AG09319 (cell line): Measurements from ENCODE around the gene GAREM2.

Source experiments
- DNase-seq: peaks from one replicate; pipeline ENCODE4 v3.0.0-alpha.2; 2010; ENCODE audit warnings: low read depth; ENCODE audit errors: extremely low read depth
- CTCF ChIP-seq: IDR thresholded peaks from 2 replicates; pipeline ENCODE4 v1.5.1; 2011; ENCODE audit warnings: low read depth, mild to moderate bottlenecking, inconsistent platforms, low read length, moderate library complexity

Gene GAREM2

GRCh38 chr2:26195040-26195984, 22.4 kb downstream of the GAREM2 start:
- no peak for TF ChIP-seq CTCF
- no peak for DNase-seq

GRCh38 chr2:26196683-26197418, 24.0 kb downstream of the GAREM2 start:
- DNase-seq: no peak
- TF ChIP-seq CTCF: no peak

GRCh38 chr2:26197516-26197915, 24.6 kb downstream of the GAREM2 start:
- DNase-seq: no peak
- TF ChIP-seq CTCF: no peak

- no peak for DNase-seq
- TF ChIP-seq CTCF: no peak
Observed at GRCh38 chr2:26202981-26203490, 30.1 kb downstream of the GAREM2 start.

- no peak for TF ChIP-seq CTCF
- DNase-seq: no peak
Observed at GRCh38 chr2:26203906-26204305, 31.0 kb downstream of the GAREM2 start.

GRCh38 chr2:26212011-26212410, 39.1 kb downstream of the GAREM2 start:
- no peak for DNase-seq
- TF ChIP-seq CTCF: no peak

GRCh38 chr2:26214759-26215158, 41.9 kb downstream of the GAREM2 start:
- TF ChIP-seq CTCF: no peak
- no peak for DNase-seq
